ENCODE data around the gene TRNAU1AP. TPM values are rescaled to one million over a fixed set of nuclear protein-coding genes. Genes with fewer than 3 reads are reported as not detected.

Gene TRNAU1AP
- total RNA-seq, 4 donors from 2014 or later, result 4.1 to 25.4 (median 12.4) TPM

GRCh38 chr1:28604411-28604810 is 51.5 kb downstream of the TRNAU1AP start:
- peaks cover 0 to 3% (median 0%) of the 10 kb centered on the region in 4 donors for H3K4me1 ChIP-seq
- no peak overlapping the region for H3K27ac ChIP-seq
- H3K4me3 ChIP-seq, result no peak overlapping the region
- 88 to 93% methylated on average over 5 of the region's 5 CpGs for WGBS, 2 donors (ENCODE audit: low coverage in 1 of 2)
- intact Hi-C loops (cut with DNase I; ENCODE audit: low total_unique reads), result loop anchor here (10.0 kb wide), 1 partner anchor 90 kb away; no protein-coding TSS in a partner anchor
- H3K36me3 ChIP-seq, result peaks cover 0 to 26% (median 11%) of the 10 kb centered on the region in 4 donors
- in situ Hi-C loops (cut with MboI; ENCODE audit: low pct_ligation_motif_present in 1 of 4, low pct_unique_long_range_greater_than_20kb in 1 of 4, low sequenced_read_pairs in 3 of 4), result loop anchor here in 3 of 4 donors (5.0 to 25.0 kb wide), 4 partner anchors 87 to 197 kb away; partner anchors contain the start of gene RCC1 (in 1 of the 3)
- TF ChIP-seq POLR2AphosphoS5 (IDR thresholded peaks at IDR 0.05) (no peak), POLR2A (IDR thresholded peaks at IDR 0.05) (no peak), CTCF (IDR thresholded peaks at IDR 0.05) (no peak), EP300 (IDR thresholded peaks at IDR 0.05; ENCODE audit: low read depth) (no peak)
- no peak for DNase-seq
- no peaks in the 10 kb centered on the region for H3K27me3 ChIP-seq
- H3K9me3 ChIP-seq, result no peaks in the 10 kb centered on the region

GRCh38 chr1:28604962-28605361 is 52.1 kb downstream of the TRNAU1AP start:
- Histone ChIP-seq H3K27me3 (no peaks in the 10 kb centered on the region), H3K36me3 (peaks cover 0 to 31% (median 12%) of the 10 kb centered on the region in 4 donors), H3K9me3 (no peaks in the 10 kb centered on the region), H3K4me3 (no peak overlapping the region), H3K27ac (no peak overlapping the region), H3K4me1 (peaks cover 0 to 3% (median 0%) of the 10 kb centered on the region in 4 donors)
- in situ Hi-C loops (cut with MboI; ENCODE audit: low pct_ligation_motif_present in 1 of 4, low pct_unique_long_range_greater_than_20kb in 1 of 4, low sequenced_read_pairs in 3 of 4), result loop anchor here in 3 of 4 donors (5.0 to 25.0 kb wide), 4 partner anchors 88 to 198 kb away; partner anchors contain the start of gene RCC1 (in 1 of the 3)
- DNase-seq, result no peak
- TF ChIP-seq POLR2A (IDR thresholded peaks at IDR 0.05), result no peak
- no peak for TF ChIP-seq EP300 (IDR thresholded peaks at IDR 0.05; ENCODE audit: low read depth)
- no peak for TF ChIP-seq CTCF (IDR thresholded peaks at IDR 0.05)
- TF ChIP-seq POLR2AphosphoS5 (IDR thresholded peaks at IDR 0.05), result no peak
- WGBS, 2 donors (ENCODE audit: low coverage in 1 of 2), result 85 to 93% methylated on average over 5 to 6 of the region's 6 CpGs
- intact Hi-C loops (cut with DNase I; ENCODE audit: low total_unique reads), result loop anchor here (10.0 kb wide), 1 partner anchor 90 kb away; no protein-coding TSS in a partner anchor

GRCh38 chr1:28606771-28607170 is 53.9 kb downstream of the TRNAU1AP start:
- Histone ChIP-seq H3K27me3 (no peaks in the 10 kb centered on the region), H3K4me1 (peaks cover 0 to 2% (median 0%) of the 10 kb centered on the region in 4 donors), H3K27ac (no peak overlapping the region), H3K9me3 (no peaks in the 10 kb centered on the region), H3K4me3 (no peak overlapping the region), H3K36me3 (peaks cover 0 to 38% (median 15%) of the 10 kb centered on the region in 4 donors)
- TF ChIP-seq POLR2AphosphoS5 (IDR thresholded peaks at IDR 0.05) (no peak), POLR2A (IDR thresholded peaks at IDR 0.05) (no peak), EP300 (IDR thresholded peaks at IDR 0.05; ENCODE audit: low read depth) (no peak), CTCF (IDR thresholded peaks at IDR 0.05) (no peak)
- intact Hi-C loops (cut with DNase I; ENCODE audit: low total_unique reads), result loop anchor here (10.0 kb wide), 1 partner anchor 92 kb away; no protein-coding TSS in a partner anchor
- DNase-seq, result no peak
- in situ Hi-C loops (cut with MboI; ENCODE audit: low pct_ligation_motif_present in 1 of 4, low pct_unique_long_range_greater_than_20kb in 1 of 4, low sequenced_read_pairs in 3 of 4), result loop anchor here in 2 of 4 donors (10.0 to 25.0 kb wide), 2 partner anchors 92 to 94 kb away; partner anchors contain the start of gene RCC1 (in 1 of the 2)
- 70 to 83% methylated on average over 2 of the region's 2 CpGs for WGBS, 2 donors (ENCODE audit: low coverage in 1 of 2)

- H3K4me3 ChIP-seq, result no peak overlapping the region
- H3K27me3 ChIP-seq, result no peaks in the 10 kb centered on the region
- no peak for TF ChIP-seq EP300 (IDR thresholded peaks at IDR 0.05; ENCODE audit: low read depth)
- no peak for TF ChIP-seq POLR2AphosphoS5 (IDR thresholded peaks at IDR 0.05)
- no peak for TF ChIP-seq POLR2A (IDR thresholded peaks at IDR 0.05)
- TF ChIP-seq CTCF (IDR thresholded peaks at IDR 0.05), result no peak
- in situ Hi-C loops (cut with MboI; ENCODE audit: low pct_ligation_motif_present in 1 of 4, low pct_unique_long_range_greater_than_20kb in 1 of 4, low sequenced_read_pairs in 3 of 4), result loop anchor here in 1 of 4 donors (25.0 kb wide), 1 partner anchor 101 kb away; the partner anchor contains the start of gene RCC1
- intact Hi-C loops (cut with DNase I; ENCODE audit: low total_unique reads), result no loop called here
- no peak overlapping the region for H3K27ac ChIP-seq
- peaks cover 0 to 37% (median 17%) of the 10 kb centered on the region in 4 donors for H3K36me3 ChIP-seq
- no peak for DNase-seq
- no peaks in the 10 kb centered on the region for H3K4me1 ChIP-seq
- WGBS, 2 donors (ENCODE audit: low coverage in 1 of 2), result 94% methylated on average over 5 of the region's 5 CpGs; no CpG with 5 or more reads in 1 of the 2 donors
- H3K9me3 ChIP-seq, result no peaks in the 10 kb centered on the region
Observed at GRCh38 chr1:28613175-28613574, 60.3 kb downstream of the TRNAU1AP start.

Small RNAs within 50 kb of the gene (small RNA-seq; reads per million reads assigned to genes)
- gene SNORA16A (0 reads per million in 4 donors), gene SNORA44 (0 reads per million in 4 donors), gene SNORA61 (0 reads per million in 4 donors), gene SNORA73A (0 reads per million in 4 donors), gene SNORA73B (24.6 to 84.3 (median 60.0) reads per million in 4 donors), gene SNORD99 (12,567 to 113,901 (median 75,552) reads per million in 4 donors)

Other genes starting within 250 kb of the TRNAU1AP start
- 10 to 100 TPM; 12.1 to 36.3 (median 27.4) TPM for gene MED18, start 224.0 kb upstream of the TRNAU1AP start, total RNA-seq
- 10 to 100 TPM; 31.4 to 51.1 (median 41.6) TPM for gene PHACTR4, start 183.3 kb upstream of the TRNAU1AP start, total RNA-seq
- gene RCC1, start 47.0 kb upstream of the TRNAU1AP start, total RNA-seq, result 10 to 100 TPM; 13.0 to 87.9 (median 36.3) TPM
- 10 to 100 TPM in 1 of 4 donors, 1 to 10 TPM in 2, not detected in 1; 5.3 to 14.2 (median 5.6) TPM for gene RAB42, start 39.2 kb downstream of the TRNAU1AP start, total RNA-seq
- gene TAF12, start 90.0 kb downstream of the TRNAU1AP start, total RNA-seq, result 10 to 100 TPM; 13.8 to 19.5 (median 15.2) TPM
- gene RNU11, start 95.5 kb downstream of the TRNAU1AP start, total RNA-seq, result not detected
- gene GMEB1, start 115.7 kb downstream of the TRNAU1AP start, total RNA-seq, result 10 to 100 TPM in 1 of 4 donors, 1 to 10 TPM in 3; 4.4 to 10.4 (median 7.2) TPM
- gene YTHDF2, start 183.9 kb downstream of the TRNAU1AP start, total RNA-seq, result 10 to 100 TPM; 33.2 to 56.1 (median 45.8) TPM

Data from transverse colon (tissue), 4 donors.